ENCODE data around the gene PRSS21.

The PRSS21 gene

DNA sequence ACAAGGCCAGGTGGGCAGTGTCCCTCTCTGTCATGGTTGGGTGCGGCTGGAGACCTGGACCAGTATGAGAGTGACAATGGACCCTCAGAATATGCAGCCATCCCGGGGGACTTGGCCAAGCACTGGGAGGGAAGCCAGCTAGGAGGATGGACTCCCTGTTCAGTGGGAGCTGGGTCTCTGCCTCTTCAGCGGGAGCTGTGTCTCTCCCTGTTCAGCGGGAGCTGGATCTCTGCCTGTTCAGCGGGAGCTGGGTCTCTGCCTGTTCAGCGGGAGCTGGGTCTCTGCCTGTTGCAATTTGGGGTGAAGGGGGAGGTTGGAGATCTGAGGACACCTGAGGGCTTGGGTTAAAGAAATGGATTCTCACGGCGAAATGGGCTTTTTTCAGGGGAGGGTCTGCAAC lies 25.9 kb upstream of the PRSS21 start (continued):
- TF ChIP-seq ZNF248 (tag by site-specific recombination; IDR thresholded peaks at IDR 0.05) (no peak), ZNF670 (tag by site-specific recombination; IDR thresholded peaks at IDR 0.05; ENCODE audit: low read depth) (no peak), ZNF561 (tag by site-specific recombination; IDR thresholded peaks at IDR 0.05; ENCODE audit: borderline replicate concordance) (no peak), REPIN1 (tag by site-specific recombination; IDR thresholded peaks at IDR 0.05; ENCODE audit: low read depth) (no peak), SP7 (tag by site-specific recombination; IDR thresholded peaks at IDR 0.05) (no peak), SCRT2 (tag by site-specific recombination; IDR thresholded peaks at IDR 0.05) (no peak)
- TF ChIP-seq, protein P1, sequence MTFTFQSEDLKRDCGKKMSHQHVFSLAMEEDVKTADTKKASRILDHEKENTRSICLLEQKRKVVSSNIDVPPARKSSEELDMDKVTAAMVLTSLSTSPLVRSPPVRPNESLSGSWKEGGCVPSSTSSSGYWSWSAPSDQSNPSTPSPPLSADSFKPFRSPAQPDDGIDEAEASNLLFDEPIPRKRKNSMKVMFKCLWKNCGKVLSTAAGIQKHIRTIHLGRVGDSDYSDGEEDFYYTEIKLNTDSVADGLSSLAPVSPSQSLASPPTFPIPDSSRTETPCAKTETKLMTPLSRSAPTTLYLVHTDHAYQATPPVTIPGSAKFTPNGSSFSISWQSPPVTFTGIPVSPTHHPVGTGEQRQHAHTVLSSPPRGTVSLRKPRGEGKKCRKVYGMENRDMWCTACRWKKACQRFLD (tag by site-specific recombination; IDR thresholded peaks at IDR 0.05), result no peak

DNA sequence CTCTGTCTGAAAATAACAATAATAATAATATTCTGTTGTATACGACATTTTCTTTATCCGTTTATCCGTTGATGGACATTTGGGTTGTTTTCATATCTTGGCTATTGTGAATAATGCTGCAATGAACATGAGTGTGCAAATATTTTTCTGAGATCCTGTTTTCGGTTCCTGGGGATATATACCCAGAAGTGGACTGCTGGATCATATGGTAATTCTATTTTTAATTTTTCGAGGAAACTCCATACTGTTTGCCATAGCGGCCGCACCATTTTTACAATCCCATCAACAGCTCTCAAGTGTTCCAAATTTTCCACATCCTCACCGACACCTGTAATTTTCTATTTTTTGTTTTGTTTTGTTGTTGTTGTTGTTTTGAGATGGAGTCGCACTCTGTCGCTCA lies 24.1 kb upstream of the PRSS21 start:
- ChIA-PET POLR2A (no interaction called here), CTCF (no interaction called here)
- H3K27ac ChIP-seq (ENCODE audit: extremely low read depth, low read depth, low read length), result no peak overlapping the region

More for the DNA sequence above, 24.1 kb upstream of the PRSS21 start:
- Histone ChIP-seq H3K9me3 (ENCODE audit: control insufficient read depth, insufficient read depth, low read depth, low read length) (no peaks in the 10 kb centered on the region), H3K36me3 (ENCODE audit: control insufficient read depth in 2 of 2, insufficient read depth in 1 of 2, low read length in 2 of 2) (no peaks in the 10 kb centered on the region), H3K4me1 (ENCODE audit: control insufficient read depth, insufficient read depth, low read length) (peaks cover 8% of the 10 kb centered on the region; the same call in 1 of the 2 replicates), H3K4me3 (ENCODE audit: low read depth, low read length) (no peak overlapping the region)
- no peak for TF ChIP-seq RBAK (tag by site-specific recombination; IDR thresholded peaks at IDR 0.05)
- TF ChIP-seq ZNF112 (tag by site-specific recombination; IDR thresholded peaks at IDR 0.05), result no peak
- TF ChIP-seq BCL11B (tag by site-specific recombination; IDR thresholded peaks at IDR 0.05; ENCODE audit: low read depth), result no peak
- no peak for TF ChIP-seq ZNF624 (tag by site-specific recombination; IDR thresholded peaks at IDR 0.05)
- TF ChIP-seq ZNF571 (tag by site-specific recombination; IDR thresholded peaks at IDR 0.05), result no peak
- TF ChIP-seq ZNF544 (tag by site-specific recombination; IDR thresholded peaks at IDR 0.05), result no peak
- TF ChIP-seq ZBTB49 (tag by site-specific recombination; IDR thresholded peaks at IDR 0.05; ENCODE audit: low read depth), result no peak
- no peak for TF ChIP-seq ZNF132 (tag by site-specific recombination; IDR thresholded peaks at IDR 0.05; ENCODE audit: borderline replicate concordance)
- TF ChIP-seq ZBTB1 (tag by site-specific recombination; IDR thresholded peaks at IDR 0.05), result no peak
- TF ChIP-seq ZNF404 (tag by site-specific recombination; IDR thresholded peaks at IDR 0.05), result no peak
- no peak for TF ChIP-seq ZNF529 (tag by site-specific recombination; IDR thresholded peaks at IDR 0.05; ENCODE audit: insufficient replicate concordance)
- TF ChIP-seq ZSCAN30 (tag by site-specific recombination; IDR thresholded peaks at IDR 0.05), result no peak
- TF ChIP-seq ZNF398 (tag by site-specific recombination; IDR thresholded peaks at IDR 0.05), result no peak
- no peak for TF ChIP-seq ZNF785 (tag by site-specific recombination; IDR thresholded peaks at IDR 0.05)
- TF ChIP-seq ZNF416 (tag by site-specific recombination; IDR thresholded peaks at IDR 0.05), result no peak
- TF ChIP-seq ZNF658 (tag by site-specific recombination; IDR thresholded peaks at IDR 0.05), result no peak
- no peak for TF ChIP-seq ZNF223 (tag by site-specific recombination; IDR thresholded peaks at IDR 0.05)
- no peak for TF ChIP-seq ZBTB20 (tag by site-specific recombination; IDR thresholded peaks at IDR 0.05)
- no peak for TF ChIP-seq GLI2 (tag by site-specific recombination; IDR thresholded peaks at IDR 0.05; ENCODE audit: borderline replicate concordance, low read depth)
- no peak for TF ChIP-seq ZNF202 (tag by site-specific recombination; IDR thresholded peaks at IDR 0.05; ENCODE audit: borderline replicate concordance)
